Activated naive CD4-positive, alpha-beta T cell treated with anti-CD3 and anti-CD28 coated beads, Interleukin-2, amount 50 U/mL, for 24 hours (primary cell): Measurements from ENCODE around the gene RAMP2.

Experiments used
- H3K27ac Mint-ChIP-seq: one replicate; pipeline ENCODE4 v1.8.0; 2021; ENCODE audit warnings: mild to moderate bottlenecking, mixed read lengths
- H3K27me3 Mint-ChIP-seq: one replicate; pipeline ENCODE4 v1.8.0; 2021; ENCODE audit warnings: mixed read lengths
- H3K36me3 Mint-ChIP-seq: one replicate; pipeline ENCODE4 v1.8.0; 2021; ENCODE audit warnings: mixed read lengths
- H3K4me1 Mint-ChIP-seq: one replicate; pipeline ENCODE4 v1.8.0; 2021; ENCODE audit warnings: mixed read lengths
- H3K4me3 Mint-ChIP-seq: one replicate; pipeline ENCODE4 v1.8.0; 2021; ENCODE audit warnings: mild to moderate bottlenecking, mixed read lengths
- H3K9me3 Mint-ChIP-seq: one replicate; pipeline ENCODE4 v1.8.0; 2021; ENCODE audit warnings: mixed read lengths

Gene RAMP2

DNA sequence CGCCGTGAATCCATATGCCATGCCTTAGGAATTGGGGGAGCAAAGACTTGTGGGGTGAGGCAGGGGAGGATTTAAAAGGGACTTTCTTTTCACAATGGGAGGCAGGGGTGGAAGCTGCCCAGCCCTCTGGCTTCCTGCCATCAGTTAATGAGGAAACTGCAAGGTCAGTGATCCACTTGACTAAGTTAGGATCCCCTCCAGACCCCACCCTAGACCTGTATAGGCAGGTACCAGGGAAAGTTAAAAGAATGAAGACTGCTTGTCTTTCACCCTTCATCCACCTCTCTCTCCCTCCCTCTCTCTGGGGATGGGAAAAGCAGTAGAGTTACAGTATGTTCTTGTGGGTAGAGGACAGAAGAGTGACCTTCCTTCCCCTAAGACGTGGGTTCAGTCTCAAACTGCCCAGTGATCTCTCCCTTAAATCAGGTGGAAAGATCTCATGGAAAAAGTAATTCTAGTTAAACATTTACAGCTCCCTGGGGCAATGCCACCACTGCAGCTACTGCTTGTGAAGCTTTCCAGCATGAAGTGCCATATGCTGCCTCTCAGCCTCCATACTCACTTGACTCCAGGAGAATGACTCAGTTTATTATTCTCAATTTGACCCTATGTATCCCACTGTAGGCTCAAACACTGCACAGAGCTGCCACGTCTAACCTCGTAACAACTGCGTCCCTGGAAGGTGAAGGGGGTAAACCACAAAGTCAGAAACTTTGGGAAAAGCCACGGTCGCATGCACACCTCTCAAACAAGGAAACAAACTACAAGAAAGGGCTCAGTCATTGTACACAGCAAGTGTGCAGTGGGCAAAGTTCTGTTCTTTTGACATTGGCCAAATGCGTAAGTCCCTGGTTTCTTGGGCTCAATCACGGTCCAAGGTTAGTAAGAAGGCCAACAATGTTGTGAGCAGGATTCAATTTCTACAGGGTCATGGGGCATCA, 36.3 kb downstream of the RAMP2 start:
- Mint-ChIP-seq H3K27me3 (no peaks in the 10 kb centered on the region), H3K9me3 (no peaks in the 10 kb centered on the region), H3K27ac (no peak overlapping the region), H3K36me3 (peaks cover 8% of the 10 kb centered on the region), H3K4me3 (peak overlapping the region; percentile 96), H3K4me1 (peaks cover 28% of the 10 kb centered on the region)

DNA sequence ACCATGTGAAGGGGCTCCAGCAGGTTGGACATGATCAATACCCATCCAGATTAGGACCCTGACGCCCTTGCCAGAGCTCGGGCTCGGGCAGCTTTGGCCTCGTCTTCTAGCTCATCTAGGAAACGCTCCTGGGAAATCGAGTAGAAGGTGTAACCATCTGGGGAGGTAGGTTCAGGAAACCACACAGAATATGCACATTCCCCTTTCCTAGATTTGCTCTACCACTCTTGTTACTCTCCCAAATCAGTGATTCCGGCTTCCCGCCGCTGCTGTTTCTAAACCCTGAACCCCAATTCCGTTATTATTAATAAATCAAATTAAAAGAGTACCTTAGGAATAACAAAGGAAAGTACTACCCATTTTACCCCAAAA, 37.0 kb downstream of the RAMP2 start:
- H3K27ac Mint-ChIP-seq: peak overlapping the region; percentile 80
- peaks cover 28% of the 10 kb centered on the region for H3K4me1 Mint-ChIP-seq
- H3K9me3 Mint-ChIP-seq: no peaks in the 10 kb centered on the region
- H3K27me3 Mint-ChIP-seq: no peaks in the 10 kb centered on the region
- peak overlapping the region; percentile 96 for H3K4me3 Mint-ChIP-seq
- H3K36me3 Mint-ChIP-seq: peaks cover 8% of the 10 kb centered on the region

DNA sequence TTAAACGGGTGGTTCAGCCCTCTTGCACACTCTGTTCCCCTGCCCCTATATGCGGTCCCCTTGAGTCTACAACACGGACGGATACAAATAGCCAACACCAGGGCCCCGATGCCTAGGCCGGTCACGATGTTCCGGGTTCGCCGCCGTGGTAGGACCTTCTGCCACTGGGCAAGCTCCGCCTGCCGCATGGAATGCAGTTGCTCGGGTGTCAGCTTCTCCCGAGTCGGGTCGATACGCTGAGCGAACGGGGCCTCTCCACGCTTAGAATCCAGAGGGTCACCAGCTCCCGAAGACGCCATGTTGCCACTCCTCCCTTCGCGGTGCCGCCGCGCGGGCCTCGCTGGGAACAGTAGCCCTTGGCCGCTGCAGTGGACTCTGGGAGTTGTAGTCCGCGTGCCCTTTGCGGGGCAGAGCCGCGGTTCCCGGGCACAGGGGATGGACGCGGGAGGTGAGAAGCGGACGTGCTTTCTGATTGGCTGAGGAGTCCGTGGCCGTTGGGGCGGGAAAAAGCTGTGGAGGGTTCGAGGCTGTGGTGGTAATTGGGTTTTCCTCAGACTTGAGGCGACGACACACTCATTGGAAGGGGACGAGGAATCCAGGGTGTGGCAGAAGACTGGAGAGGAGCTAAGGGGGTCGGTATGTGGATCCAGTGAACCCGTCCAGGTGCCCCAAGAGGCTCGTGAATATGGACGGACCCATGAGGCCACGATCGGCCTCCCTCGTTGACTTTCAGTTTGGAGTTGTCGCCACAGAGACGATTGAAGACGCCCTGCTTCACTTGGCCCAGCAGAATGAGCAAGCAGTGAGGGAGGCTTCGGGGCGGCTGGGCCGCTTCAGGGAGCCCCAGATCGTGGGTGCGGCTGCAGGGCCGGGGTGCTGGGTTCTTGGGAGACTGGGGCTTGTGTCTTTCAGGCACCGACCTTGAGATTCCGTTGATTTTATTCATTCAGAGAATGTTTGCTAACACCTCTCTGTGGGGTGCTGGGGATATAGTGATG, 37.7 kb downstream of the RAMP2 start, which contains the start of the genes CNTD1 and COA3:
Gene CNTD1 (plus strand): TSS at position 479 of the 998 bp plus-strand sequence. CDS start 207 bp downstream, at position 686.
Gene COA3 (minus strand): TSS at position 322 of the 998 bp plus-strand sequence. CDS start 23 bp downstream, at position 299.
- H3K9me3 Mint-ChIP-seq: no peaks in the 10 kb centered on the region
- H3K4me3 Mint-ChIP-seq: peak within 1 kb of the TSS; percentile 96
- peak within 1 kb of the TSS; percentile 80 for H3K27ac Mint-ChIP-seq
- H3K27me3 Mint-ChIP-seq: no peaks in the 10 kb centered on the region
- peaks cover 6% of the 10 kb centered on the region for H3K36me3 Mint-ChIP-seq
- H3K4me1 Mint-ChIP-seq: peaks cover 28% of the 10 kb centered on the region

DNA sequence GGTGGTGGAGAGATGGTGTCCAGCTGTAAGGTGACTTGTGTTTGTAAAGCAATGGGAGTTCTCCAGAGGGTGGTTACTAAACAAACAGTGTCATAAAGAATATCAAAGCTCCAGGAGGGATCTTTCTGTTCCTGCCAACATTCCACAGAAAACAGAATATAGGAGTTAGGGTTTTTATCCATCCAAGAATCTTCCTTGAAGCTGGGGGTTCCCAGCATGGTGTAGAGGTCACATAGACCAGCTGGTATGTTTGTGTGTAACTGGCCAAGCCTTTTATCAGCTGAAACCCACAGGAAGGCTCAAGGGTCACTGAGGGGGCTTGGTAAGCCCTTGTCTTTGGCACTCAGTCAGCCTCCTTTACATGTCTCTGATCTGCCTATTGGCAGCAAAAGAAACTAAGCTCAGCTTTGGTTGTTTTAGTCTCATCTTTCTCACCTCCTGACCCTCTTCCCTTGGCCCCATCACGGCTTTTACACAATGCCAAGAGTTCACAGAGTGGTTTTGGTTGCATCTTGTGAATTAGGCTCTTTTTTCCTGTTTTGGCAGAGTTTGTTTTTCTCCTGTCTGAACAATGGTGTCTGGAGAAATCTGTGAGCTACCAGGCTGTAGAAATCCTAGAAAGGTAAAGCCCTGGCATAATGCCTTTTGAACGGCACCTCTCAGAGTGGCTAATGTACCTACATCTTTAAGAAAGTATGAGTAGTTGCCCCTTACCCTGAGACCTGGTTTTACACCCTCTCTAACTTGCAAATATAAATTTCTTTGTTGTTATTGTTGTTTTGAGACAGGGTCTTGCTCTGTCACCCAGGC, 42.3 kb downstream of the RAMP2 start:
- no peaks in the 10 kb centered on the region for H3K9me3 Mint-ChIP-seq
- H3K4me1 Mint-ChIP-seq: peaks cover 6% of the 10 kb centered on the region
- H3K36me3 Mint-ChIP-seq: peaks cover 2% of the 10 kb centered on the region
- no peak overlapping the region for H3K27ac Mint-ChIP-seq
- no peaks in the 10 kb centered on the region for H3K27me3 Mint-ChIP-seq
- no peak overlapping the region for H3K4me3 Mint-ChIP-seq

DNA sequence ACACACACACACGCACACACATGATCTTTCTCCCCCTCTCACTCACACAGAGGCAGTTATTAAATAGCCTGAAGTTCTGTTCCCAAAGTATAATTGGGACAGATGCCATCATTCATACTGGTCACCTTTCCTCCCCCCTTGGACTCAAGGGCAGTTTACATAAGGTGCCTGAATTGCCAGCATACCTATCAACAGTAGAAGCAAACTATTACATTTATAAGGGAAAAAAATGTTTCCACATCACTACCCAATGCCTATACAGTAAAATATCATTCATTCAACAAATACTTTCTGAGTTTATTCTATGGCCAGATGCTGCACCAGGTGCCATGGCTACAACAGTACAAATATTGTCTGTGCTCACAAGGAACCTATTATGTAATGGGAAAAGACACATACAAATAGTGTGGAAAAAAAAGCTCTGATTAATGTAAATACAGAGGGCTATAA, 43.9 kb downstream of the RAMP2 start:
- Mint-ChIP-seq H3K27ac (no peak overlapping the region), H3K4me1 (no peaks in the 10 kb centered on the region), H3K9me3 (no peaks in the 10 kb centered on the region), H3K36me3 (peaks cover under 1% of the 10 kb centered on the region), H3K27me3 (no peaks in the 10 kb centered on the region), H3K4me3 (no peak overlapping the region)

DNA sequence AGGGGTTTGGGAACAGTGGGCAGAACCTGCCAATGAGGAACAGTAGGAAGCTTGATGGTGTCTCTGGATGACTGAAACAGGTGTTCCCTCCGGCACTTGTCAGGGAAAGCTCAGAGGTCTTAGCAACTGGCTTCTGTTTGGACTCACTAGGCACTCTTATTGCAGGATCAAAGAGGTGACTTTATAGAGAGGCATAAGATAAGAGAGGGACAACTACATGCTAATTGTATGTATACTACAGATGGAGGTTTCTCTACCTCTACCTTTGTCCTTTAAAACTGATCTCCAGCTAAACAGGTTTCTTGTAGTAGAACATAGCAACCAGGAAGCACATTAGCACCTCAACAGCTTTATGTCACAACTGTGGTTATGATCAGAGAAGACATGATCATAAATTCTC, 45.2 kb downstream of the RAMP2 start:
- no peak overlapping the region for H3K4me3 Mint-ChIP-seq
- no peaks in the 10 kb centered on the region for H3K27me3 Mint-ChIP-seq
- H3K4me1 Mint-ChIP-seq: no peaks in the 10 kb centered on the region
- no peak overlapping the region for H3K27ac Mint-ChIP-seq
- peaks cover 7% of the 10 kb centered on the region for H3K36me3 Mint-ChIP-seq
- no peaks in the 10 kb centered on the region for H3K9me3 Mint-ChIP-seq

DNA sequence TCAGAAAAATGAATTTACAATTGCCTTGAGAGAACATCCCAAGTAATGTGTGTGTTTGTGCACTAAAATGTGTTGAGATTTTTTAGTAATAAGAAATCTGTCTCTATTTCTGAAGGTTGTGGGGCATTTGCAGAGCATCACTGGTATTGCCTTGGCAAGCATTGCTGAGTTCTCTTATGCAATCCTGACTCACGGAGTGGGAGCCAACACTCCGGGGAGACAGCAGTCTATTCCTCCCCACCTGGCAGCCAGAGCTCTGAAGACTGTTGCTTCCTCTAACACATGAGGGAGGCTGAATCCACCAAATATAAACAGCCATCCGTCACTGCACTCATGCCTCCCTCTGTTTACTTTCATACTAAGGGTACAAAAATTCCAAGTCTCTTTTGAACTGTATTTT, 48.2 kb downstream of the RAMP2 start:
- H3K4me1 Mint-ChIP-seq: no peaks in the 10 kb centered on the region
- no peaks in the 10 kb centered on the region for H3K9me3 Mint-ChIP-seq
- H3K27ac Mint-ChIP-seq: no peak overlapping the region
- H3K27me3 Mint-ChIP-seq: no peaks in the 10 kb centered on the region
- H3K4me3 Mint-ChIP-seq: no peak overlapping the region
- H3K36me3 Mint-ChIP-seq: peaks cover 10% of the 10 kb centered on the region
